GM18507 (cell line): ENCODE results near the gene PLXNB1.

Source experiments
- DNase-seq: peaks from one replicate; pipeline ENCODE4 v3.0.0; 2011; ENCODE audit warnings: low read depth; ENCODE audit not compliant: insufficient read length; ENCODE audit errors: extremely low spot score
- FAIRE-seq: peaks from 2 replicates; lab custom pipeline; 2011; peaks lifted over from hg19 to GRCh38; lab: Jason Lieb, UNC

Gene PLXNB1

GRCh38 chr3:48422681-48423080, 7.2 kb downstream of the PLXNB1 start:
- FAIRE-seq, result no peak
- DNase-seq, result no peak

- no peak for DNase-seq
- no peak for FAIRE-seq
Measured at GRCh38 chr3:48422272-48422671, 7.6 kb downstream of the PLXNB1 start.

GRCh38 chr3:48420561-48420960, 9.3 kb downstream of the PLXNB1 start:
- FAIRE-seq (no peak), DNase-seq (no peak)

- no peak for FAIRE-seq
Measured at GRCh38 chr3:48419597-48419996, 10.3 kb downstream of the PLXNB1 start.

GRCh38 chr3:48419149-48419548, 10.7 kb downstream of the PLXNB1 start:
- no peak for FAIRE-seq

More at GRCh38 chr3:48419597-48419996, 10.3 kb downstream of the PLXNB1 start:
- DNase-seq, result no peak

GRCh38 chr3:48418651-48419050, 11.2 kb downstream of the PLXNB1 start:
- DNase-seq (no peak), FAIRE-seq (no peak)

More at GRCh38 chr3:48419149-48419548, 10.7 kb downstream of the PLXNB1 start:
- no peak for DNase-seq

- no peak for DNase-seq
- no peak for FAIRE-seq
Measured at GRCh38 chr3:48418140-48418539, 11.7 kb downstream of the PLXNB1 start.

- DNase-seq (no peak), FAIRE-seq (no peak)
Measured at GRCh38 chr3:48417529-48418108, 12.3 kb downstream of the PLXNB1 start.

- FAIRE-seq (no peak), DNase-seq (no peak)
Measured at GRCh38 chr3:48416546-48416945, 13.3 kb downstream of the PLXNB1 start.

GRCh38 chr3:48416091-48416505, 13.8 kb downstream of the PLXNB1 start:
- FAIRE-seq, result no peak

GRCh38 chr3:48415251-48415953, 14.5 kb downstream of the PLXNB1 start:
- DNase-seq (no peak), FAIRE-seq (no peak)

More at GRCh38 chr3:48416091-48416505, 13.8 kb downstream of the PLXNB1 start:
- DNase-seq, result no peak

GRCh38 chr3:48414376-48415250, 15.3 kb downstream of the PLXNB1 start:
- FAIRE-seq (no peak), DNase-seq (no peak)

- FAIRE-seq, result no peak
- no peak for DNase-seq
Measured at GRCh38 chr3:48413611-48414010, 16.3 kb downstream of the PLXNB1 start.

- DNase-seq, result no peak
- no peak for FAIRE-seq
Measured at GRCh38 chr3:48413086-48413485, 16.8 kb downstream of the PLXNB1 start.

GRCh38 chr3:48412375-48413001, 17.4 kb downstream of the PLXNB1 start:
- DNase-seq (no peak), FAIRE-seq (no peak)

- FAIRE-seq, result no peak
Measured at GRCh38 chr3:48411606-48412374, 18.1 kb downstream of the PLXNB1 start.

GRCh38 chr3:48411041-48411588, 18.8 kb downstream of the PLXNB1 start:
- FAIRE-seq (no peak), DNase-seq (no peak)

More at GRCh38 chr3:48411606-48412374, 18.1 kb downstream of the PLXNB1 start:
- DNase-seq, result no peak

GRCh38 chr3:48410205-48411040, 19.5 kb downstream of the PLXNB1 start:
- DNase-seq (no peak), FAIRE-seq (no peak)
